NCI-H146 (cell line): ENCODE measurements around the gene OR4D9.

Experiments used
- DNase-seq: peaks from one replicate; lab custom pipeline; 2025; lab: John Stamatoyannopoulos, UW

Gene OR4D9

DNA sequence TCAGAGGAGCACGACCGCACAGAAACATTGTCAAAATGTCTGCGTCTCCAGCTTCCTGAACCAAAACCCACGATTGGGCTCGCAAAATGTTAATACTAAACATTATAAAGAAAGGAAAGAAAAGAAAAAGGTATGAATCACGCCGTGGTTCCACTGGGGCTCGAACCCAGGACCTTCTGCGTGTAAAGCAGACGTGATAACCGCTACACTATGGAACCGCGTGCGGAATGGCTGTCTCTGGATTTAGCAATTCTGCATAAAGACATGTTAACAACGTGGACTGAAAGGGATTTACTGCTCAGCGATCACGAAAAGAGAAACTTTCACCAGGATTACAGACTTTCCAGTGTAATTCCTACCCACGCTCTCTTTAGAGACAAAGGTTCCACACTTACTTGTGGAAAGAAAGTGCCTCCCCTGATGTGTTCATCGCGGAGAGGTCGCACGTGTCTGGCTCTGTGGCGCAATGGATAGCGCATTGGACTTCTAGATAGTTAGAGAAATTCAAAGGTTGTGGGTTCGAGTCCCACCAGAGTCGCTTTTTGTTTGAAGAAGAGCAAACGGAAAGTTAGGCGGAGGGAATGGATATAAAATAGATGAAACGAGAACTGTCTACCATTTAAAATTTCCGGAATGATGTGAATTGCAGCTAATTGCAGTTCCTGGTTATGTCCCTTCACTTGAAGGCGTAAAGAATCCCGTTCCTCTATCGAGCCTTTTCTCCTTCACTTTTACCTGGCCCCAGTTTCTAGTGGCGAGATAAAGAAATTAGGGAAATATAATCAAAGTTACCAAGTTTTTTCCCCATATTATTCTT, 39.7 kb downstream of the OR4D9 start:
- peak; percentile 94 for DNase-seq

DNA sequence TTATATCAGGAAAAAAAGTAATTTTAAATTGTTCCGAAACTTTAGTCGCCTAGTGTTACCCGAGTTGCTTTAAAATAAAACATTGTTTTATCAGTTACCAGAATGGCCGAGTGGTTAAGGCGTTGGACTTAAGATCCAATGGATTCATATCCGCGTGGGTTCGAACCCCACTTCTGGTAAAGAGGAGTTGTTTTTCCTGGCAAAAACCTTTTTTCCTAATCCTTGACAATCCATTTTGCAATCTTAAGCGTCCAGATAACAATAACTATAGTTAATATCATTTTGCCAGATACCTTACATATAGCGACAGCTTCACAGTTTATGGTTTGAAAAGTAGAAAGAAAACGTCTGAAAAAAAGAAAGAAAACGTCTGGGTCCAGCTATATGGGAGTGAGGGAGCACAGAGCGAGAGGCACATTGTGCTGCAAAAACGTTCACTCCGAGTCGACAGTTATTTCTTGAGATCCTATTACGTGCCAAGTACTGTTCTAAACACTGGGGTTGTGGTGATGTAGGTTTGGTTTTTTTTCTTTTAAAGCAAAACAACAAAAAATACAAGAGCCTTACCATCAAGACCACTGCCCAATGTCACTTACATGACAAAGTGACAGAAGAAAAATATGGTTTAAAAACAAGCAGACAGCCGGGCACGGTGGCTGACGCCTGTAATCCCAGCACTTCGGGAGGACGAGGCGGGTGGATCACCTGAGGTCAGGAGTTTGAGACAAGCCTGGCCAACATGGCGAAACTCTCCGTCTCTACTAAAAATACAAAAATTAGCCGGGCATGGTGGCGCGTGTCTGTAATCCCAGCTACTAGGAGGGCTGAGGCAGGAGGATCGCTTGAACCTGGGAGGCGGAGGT, 40.6 kb downstream of the OR4D9 start:
- DNase-seq = peak; percentile 81

- DNase-seq = no peak
Observed at GRCh38 chr11:59552844-59553243, 41.5 kb downstream of the OR4D9 start.

DNA sequence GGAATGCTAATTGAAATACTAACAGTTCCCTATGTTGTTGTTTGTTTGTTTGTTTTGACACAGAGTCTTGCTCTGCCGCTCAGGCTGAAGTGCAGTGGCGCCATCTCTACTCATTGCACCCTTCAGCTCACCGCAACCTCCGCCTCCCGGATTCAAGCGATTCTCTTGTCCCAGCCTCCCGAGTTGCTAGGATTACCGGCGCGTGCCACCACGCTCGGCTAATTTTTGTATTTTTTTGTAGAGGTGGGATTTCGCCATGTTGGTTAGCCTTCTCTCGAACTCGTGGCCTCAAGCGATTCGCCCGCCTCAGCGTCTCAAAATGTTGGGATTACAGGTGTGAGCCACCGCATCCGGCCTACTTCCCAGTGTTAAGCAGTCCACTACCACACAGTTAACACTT, 42.0 kb downstream of the OR4D9 start:
- DNase-seq = no peak

DNA sequence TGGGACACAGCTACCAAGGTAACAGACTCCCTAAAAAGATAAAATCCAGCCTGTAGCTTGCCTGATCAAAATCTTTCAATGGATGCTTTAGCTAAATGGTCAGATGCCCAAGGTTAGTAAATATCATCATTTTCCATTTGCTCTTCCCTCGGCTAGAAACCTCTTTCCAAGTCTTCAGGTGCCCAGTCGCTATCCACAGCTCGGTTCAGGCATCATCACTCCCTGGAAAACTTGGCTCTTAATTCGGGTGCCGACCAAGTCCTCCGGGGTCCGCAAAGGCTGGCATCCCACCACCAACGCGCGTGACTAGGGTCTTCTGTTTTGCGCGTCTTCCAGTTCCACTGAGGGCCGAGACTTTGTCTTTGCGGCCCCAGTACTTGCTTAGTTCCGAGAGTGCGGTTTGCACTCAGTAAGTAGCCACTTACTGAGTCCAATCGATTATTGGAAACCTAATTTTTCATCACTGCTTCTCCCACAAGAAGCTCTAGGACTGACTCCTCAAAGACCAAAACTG, 44.3 kb downstream of the OR4D9 start:
- DNase-seq = no peak

DNA sequence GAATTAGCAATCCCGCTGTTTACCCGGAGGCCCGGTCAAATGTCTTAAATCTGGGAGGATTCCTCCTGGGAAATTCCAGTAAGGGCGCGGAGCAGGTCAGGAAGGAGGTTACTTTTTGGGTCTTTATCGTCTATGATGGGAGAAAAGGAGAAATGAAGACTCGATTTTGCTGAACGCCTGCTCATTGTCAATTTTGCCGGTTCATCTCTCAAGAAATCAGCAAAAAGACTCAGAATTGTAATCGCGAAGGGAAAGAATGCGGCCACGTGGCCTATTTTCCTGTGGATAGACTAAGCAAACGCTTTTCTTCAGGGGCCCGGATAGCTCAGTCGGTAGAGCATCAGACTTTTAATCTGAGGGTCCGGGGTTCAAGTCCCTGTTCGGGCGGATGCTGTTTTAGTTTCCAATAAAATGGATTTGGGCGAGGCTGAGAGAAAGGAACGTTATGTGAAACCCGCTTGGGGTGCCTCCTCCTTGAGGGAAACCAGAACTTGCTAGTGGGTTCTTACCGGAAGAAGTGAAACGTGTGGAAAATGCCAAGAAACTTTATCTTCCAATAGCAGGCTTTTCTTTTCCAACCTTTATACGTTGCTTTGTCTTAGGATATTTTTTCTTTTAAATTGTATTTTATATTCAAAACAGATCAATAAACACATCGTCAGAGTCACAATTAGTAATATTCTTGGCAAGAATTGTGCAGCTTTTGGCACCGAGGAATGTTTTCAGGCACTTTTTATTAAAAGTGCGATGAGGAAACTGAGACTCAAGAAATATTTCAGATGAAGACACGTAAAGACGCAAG, 45.0 kb downstream of the OR4D9 start:
- DNase-seq = peak; percentile 88

DNA sequence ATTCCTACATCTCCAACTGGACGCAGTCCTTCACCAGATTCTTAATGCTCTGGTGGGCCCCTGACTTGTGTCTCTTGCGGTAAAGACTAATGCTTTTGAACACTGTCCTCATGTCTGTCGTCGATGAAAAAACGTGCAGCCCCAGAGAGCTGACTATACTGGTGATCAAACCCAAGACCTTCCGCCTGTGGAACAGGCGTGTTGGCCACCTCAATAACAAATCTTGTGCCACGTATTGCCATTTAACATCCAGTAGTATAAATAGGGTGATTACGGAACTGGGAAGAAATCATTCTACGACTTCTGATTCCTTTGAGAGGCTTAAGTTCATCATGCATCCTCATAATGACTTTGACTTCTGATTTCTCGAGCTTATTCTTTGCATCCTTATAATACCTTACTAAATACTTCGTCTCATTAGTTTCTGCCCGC, 45.6 kb downstream of the OR4D9 start:
- peak; percentile 66 for DNase-seq

DNA sequence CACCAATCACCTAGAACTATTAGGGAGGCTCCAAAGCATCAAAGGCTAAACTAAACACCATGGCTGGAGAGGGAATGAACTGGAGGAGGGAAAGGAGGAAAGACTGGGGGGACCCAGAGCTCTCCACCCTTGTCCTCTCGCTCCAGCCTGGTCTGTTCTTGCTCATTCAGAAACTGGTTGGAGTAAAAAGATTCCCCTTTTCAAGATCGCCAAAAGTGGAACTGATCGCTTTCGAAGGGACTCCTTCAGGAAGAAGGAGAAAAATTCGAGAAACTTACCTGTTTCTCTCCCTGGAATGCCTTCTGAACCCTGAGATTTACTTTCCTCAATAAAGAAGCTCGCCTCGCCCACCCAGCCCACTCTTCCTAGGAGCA, 46.9 kb downstream of the OR4D9 start:
- DNase-seq = no peak

DNA sequence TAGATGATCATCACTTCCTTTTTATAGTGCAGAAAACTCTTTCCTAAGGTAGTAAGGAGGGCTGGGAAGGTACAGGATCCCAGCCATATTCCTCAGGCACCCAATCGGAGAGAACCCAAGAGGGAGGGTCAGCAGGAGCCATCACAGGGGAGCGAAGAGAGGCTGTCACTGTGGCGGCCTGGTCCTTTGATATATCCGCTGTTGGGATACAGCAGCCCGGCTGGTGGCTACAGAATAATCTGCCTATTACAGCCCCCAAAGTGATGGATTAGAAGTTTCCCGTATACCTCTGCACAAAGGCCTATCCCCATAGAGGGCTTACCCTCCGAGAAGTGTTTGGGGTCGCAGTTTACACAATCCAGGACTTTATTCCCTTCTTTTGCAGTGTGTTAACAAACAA, 48.5 kb downstream of the OR4D9 start:
- DNase-seq = peak; percentile 61

DNA sequence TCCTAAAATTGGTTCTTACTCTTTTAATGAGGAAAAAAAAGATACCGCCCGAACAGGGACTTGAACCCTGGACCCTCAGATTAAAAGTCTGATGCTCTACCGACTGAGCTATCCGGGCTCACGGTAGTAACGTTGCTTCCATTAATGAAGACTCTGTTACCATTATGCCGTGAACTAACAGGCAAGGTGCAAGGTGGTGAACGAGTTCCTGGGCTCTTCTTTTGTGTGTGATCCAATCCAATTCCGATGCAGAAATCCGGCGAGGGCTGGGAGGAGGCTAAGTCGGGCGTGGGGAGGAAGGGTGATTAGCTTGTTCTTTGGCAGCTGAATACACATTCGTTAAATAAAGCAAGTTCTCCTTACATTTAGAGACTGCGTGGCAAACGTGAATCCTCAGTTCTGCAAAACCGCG, 49.0 kb downstream of the OR4D9 start:
- DNase-seq = peak; percentile 88

DNA sequence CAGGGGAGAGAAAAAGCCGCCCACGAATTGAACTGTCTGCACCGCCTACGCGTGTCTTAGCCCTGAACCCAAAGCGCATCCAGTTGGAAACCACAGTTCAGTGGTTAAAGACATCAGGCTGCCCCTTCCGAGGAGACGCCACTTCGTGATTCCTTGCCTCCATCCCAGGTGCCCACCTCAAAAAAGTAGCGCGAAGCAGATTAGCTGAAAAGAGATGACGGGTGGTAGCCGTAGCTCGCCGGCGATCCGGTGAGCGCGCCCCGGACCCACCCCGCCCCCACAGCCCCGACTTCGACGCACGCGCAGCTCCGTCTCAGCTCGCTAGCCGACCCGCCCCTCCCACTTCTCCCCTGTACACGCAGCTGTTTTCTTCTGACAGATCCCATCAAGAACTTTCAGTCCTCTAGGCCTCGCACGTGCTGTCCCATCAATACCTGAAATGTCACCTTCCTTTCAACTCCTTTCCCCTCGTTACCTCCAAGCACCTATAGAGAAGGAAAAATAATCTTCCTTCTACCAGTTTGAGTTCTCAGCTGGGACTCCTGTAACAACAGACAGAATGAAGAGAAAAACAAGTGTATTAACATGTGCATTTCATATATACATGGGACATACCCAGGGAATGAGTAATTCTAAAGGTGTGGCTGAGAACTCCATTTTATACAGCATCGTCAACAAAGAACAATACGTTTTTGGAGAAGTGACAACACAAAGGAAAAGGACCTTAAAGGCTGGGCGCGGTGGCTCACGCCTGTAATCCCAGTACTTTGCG, 49.5 kb downstream of the OR4D9 start:
- peak; percentile 91 for DNase-seq

GRCh38 chr11:59562292-59562691, 51.0 kb downstream of the OR4D9 start:
- DNase-seq = no peak
